ENCODE data around the gene FGR. TPM values are rescaled to one million over a fixed set of nuclear protein-coding genes. Genes with fewer than 3 reads are reported as not detected.
A peak's percentile ranks its signal among the peaks of the same experiment; 100 is the strongest.

The FGR gene
- total and polyA plus RNA-seq, 2 of the 13 experiments (the other 11 are each of a cell fraction or from before 2014, with no cell fraction given) = not detected

- TF ChIP-seq ZBED4 (CRISPR knock-in tag; IDR thresholded peaks at IDR 0.05; ENCODE audit: borderline replicate concordance) (no peak), IRF2 (CRISPR knock-in tag; IDR thresholded peaks at IDR 0.05) (0 out of 2 replicates have a peak, but pooled peaks have one; percentile 4), TBP (CRISPR knock-in tag; IDR thresholded peaks at IDR 0.05) (no peak), SP1 (IDR thresholded peaks at IDR 0.05) (no peak), SP1 (CRISPR knock-in tag; IDR thresholded peaks at IDR 0.05) (no peak), ZMAT3 (CRISPR knock-in tag; conservative IDR thresholded peaks at IDR 0.05) (no peak), ZNF230 (CRISPR knock-in tag; IDR thresholded peaks at IDR 0.05) (peak; percentile 26), ZNF614 (CRISPR knock-in tag; IDR thresholded peaks at IDR 0.05; ENCODE audit: borderline replicate concordance) (no peak), KDM5A (IDR thresholded peaks at IDR 0.05; ENCODE audit: borderline replicate concordance, low read length) (peak; percentile 49), EED (CRISPR knock-in tag; IDR thresholded peaks at IDR 0.05) (no peak), TERF1 (CRISPR knock-in tag; IDR thresholded peaks at IDR 0.05) (no peak), HNRNPK (IDR thresholded peaks at IDR 0.05; ENCODE audit: low read depth, low read length, poor library complexity, severe bottlenecking) (no peak), CREB1 (IDR thresholded peaks at IDR 0.05) (no peak), CREB1 (CRISPR knock-in tag; IDR thresholded peaks at IDR 0.05) (no peak), ZNF564 (CRISPR knock-in tag; IDR thresholded peaks at IDR 0.05) (peak; percentile 9; the same call in 1 of the 2 replicates), ZNF543 (CRISPR knock-in tag; IDR thresholded peaks at IDR 0.05) (0 out of 2 replicates have a peak, but pooled peaks have one; percentile 10), GATAD2A (CRISPR knock-in tag; IDR thresholded peaks at IDR 0.05) (no peak), CEBPZ (IDR thresholded peaks at IDR 0.05; ENCODE audit: low read length) (no peak), PREB (CRISPR knock-in tag; IDR thresholded peaks at IDR 0.05) (no peak), ZNF761 (CRISPR knock-in tag; conservative IDR thresholded peaks at IDR 0.05) (0 out of 2 replicates have a peak, but pooled peaks have one; percentile 18), ZNF556 (CRISPR knock-in tag; IDR thresholded peaks at IDR 0.05; ENCODE audit: borderline replicate concordance) (0 out of 2 replicates have a peak, but pooled peaks have one; percentile 2), EZH2 (conservative IDR thresholded peaks at IDR 0.05; ENCODE audit: low read depth, low read length) (no peak)
Measured at GRCh38 chr1:27606708-27607238, 28.2 kb downstream of the FGR start (continued).
